Esophagus squamous epithelium (tissue), 4 donors: Measurements from ENCODE around the gene ESM1.

ENCODE experiments used
- CTCF ChIP-seq, 6 experiments: fragments of 450-650 bp in 4 of 6; fragments of 200-600 bp in 2 of 6; sonication (generic) in 2 of 6; IDR thresholded peaks; one replicate each; pipeline ENCODE4 v1.5.1; 2016 to 2019; ENCODE audit warnings: antibody characterized with exemption in 6 of 6, mild to moderate bottlenecking in 4 of 6, moderate library complexity in 4 of 6
- POLR2A ChIP-seq, 4 donors: fragments of 450-650 bp; IDR thresholded peaks; one replicate each; pipeline ENCODE4 v1.6.1; 2017; ENCODE audit warnings: antibody characterized with exemption in 4 of 4, mild to moderate bottlenecking in 4 of 4, moderate library complexity in 3 of 4

DNA sequence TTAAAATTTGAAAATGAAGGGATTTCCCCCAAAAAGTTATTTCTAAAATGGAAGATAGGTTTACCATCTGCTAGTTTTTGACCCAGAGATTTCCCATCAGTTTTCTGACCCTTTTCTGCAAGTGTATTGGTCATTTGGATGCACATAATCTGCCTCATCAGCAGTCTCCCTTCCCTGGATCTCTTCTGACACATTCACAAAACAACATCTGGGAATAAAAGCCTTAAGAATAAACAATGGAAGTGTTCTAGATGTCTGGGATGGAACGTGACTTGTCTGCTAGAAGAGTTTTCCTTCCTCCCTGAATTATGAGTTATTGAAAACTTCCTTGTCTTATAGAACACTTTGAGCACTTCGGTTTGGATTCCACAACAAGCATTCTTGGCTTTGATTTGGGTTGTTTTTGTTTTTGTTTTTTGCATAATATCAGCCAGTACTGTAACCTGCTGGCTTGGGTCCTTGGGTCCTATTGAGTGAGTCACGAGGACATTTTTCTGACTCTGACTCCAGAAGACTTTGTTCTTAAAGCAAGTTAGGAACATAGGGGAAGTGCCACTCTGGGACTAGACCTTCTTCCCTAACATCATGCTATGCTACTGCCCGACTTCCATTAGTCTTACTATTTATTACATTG lies 18.2 kb upstream of the ESM1 start:
- TF ChIP-seq POLR2A (IDR thresholded peaks at IDR 0.05), result no peak
- no peak for TF ChIP-seq CTCF (IDR thresholded peaks at IDR 0.05)
